ENCODE data around the gene DIO1.

DNA sequence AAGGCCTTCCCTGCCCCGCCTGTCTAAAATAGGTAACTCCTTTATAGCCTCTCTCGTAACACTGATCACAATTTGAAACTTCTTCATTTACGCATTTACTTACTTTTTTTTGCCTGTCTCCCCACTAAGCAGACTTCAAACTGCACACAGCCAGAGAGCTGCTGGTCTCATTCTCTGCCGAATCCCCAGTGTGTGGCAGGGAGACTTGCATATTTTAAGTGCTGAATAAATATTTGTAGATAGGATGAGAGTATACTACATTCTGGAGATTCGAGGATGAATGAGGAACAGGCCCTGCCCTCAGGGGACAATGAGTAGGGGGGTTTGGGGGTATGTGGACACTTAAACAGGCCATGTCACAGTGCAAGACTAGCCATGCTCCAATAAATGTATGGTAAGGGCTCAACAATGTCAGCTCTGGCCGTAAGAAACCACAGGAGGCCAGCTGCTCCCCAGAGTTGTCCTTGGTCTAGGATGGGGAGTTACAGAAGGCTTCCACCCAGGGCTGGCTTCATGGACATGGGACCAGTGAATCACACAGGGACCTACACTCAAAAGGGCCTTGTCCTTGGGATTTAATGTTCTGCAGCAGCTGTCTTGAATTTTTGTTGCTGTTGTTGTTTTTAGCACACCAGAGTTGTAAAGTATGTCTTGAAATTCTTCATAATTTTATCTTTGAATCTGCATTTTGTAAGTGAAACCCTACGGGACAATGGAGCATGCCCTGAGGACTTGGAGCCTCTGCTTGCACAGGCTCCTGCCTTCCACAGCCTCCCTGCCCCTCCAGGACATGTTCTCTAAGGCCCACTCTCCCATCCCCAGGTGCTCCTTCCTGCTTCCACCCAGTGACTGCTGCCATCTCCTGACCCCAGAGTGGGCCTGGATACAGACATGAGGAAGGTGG, 8.5 kb downstream of the DIO1 start:
- TF ChIP-seq CTCF (IDR thresholded peaks at IDR 0.05): no peak
- TF ChIP-seq POLR2A (IDR thresholded peaks at IDR 0.05): no peak
- no peak for TF ChIP-seq POLR2AphosphoS5 (IDR thresholded peaks at IDR 0.05)

All from stomach (tissue), 4 donors.